ENCODE results near the gene TMEM117. TPM values are rescaled to one million over a fixed set of nuclear protein-coding genes. Genes with fewer than 3 reads are reported as not detected.

TMEM117 gene
- total RNA-seq, 1 donor, result 10.8 TPM

- DNase-seq (ENCODE audit: low read depth), result peak; percentile 55
- TF ChIP-seq, protein P1, sequence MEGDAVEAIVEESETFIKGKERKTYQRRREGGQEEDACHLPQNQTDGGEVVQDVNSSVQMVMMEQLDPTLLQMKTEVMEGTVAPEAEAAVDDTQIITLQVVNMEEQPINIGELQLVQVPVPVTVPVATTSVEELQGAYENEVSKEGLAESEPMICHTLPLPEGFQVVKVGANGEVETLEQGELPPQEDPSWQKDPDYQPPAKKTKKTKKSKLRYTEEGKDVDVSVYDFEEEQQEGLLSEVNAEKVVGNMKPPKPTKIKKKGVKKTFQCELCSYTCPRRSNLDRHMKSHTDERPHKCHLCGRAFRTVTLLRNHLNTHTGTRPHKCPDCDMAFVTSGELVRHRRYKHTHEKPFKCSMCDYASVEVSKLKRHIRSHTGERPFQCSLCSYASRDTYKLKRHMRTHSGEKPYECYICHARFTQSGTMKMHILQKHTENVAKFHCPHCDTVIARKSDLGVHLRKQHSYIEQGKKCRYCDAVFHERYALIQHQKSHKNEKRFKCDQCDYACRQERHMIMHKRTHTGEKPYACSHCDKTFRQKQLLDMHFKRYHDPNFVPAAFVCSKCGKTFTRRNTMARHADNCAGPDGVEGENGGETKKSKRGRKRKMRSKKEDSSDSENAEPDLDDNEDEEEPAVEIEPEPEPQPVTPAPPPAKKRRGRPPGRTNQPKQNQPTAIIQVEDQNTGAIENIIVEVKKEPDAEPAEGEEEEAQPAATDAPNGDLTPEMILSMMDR (IDR thresholded peaks at IDR 0.05; ENCODE audit: insufficient read depth, low read depth, low read length), result no peak
Observed at GRCh38 chr12:44385964-44386363, 550.1 kb downstream of the TMEM117 start.

GRCh38 chr12:44387581-44387980 is 551.7 kb downstream of the TMEM117 start:
- TF ChIP-seq, protein P1 (IDR thresholded peaks at IDR 0.05; ENCODE audit: insufficient read depth, low read depth, low read length), result no peak
- H3K4me3 ChIP-seq (ENCODE audit: low read depth, low read length), result no peak overlapping the region
- DNase-seq (ENCODE audit: low read depth), result no peak

More at GRCh38 chr12:44385964-44386363, 550.1 kb downstream of the TMEM117 start:
- H3K4me3 ChIP-seq (ENCODE audit: low read depth, low read length), result no peak overlapping the region

DNA sequence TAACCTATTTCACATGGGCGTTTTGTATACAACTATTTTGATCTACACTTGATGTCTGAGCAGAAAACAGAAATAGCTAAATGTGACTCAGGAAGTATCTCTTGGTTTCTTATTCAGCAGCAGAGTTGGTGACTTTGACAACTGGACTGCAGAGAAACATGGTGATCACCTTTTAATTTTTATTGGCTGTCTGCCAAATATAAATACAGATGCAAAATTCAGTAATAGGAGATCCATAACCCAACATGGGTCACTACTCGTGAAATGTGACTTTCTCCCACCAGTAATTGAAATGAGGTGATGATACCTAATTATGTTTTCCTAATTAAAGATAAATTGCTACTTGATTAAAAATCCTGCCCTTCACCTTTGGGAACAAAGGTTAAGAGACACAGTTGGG is 553.2 kb downstream of the TMEM117 start:
- TF ChIP-seq, protein P1 (IDR thresholded peaks at IDR 0.05; ENCODE audit: insufficient read depth, low read depth, low read length), result no peak
- DNase-seq (ENCODE audit: low read depth), result no peak

DNA sequence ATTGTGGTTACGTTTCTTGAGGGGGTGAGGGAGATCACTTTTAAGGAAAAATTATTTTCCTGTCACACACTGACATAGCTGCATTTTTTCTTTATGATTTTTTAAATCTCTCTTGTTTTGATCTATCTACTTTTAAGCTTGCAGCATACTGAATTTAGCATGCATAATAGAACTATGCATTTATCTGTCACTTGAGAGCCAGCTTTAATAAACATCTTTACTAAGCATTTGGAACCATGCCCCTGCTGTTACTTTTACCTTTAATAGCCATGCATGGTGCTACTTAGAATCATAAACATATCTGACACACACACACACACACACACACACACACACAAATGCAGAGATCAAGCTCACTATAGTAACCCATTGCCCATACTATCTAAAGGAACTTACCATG is 554.0 kb downstream of the TMEM117 start:
- H3K4me3 ChIP-seq (ENCODE audit: low read depth, low read length), result no peak overlapping the region
- TF ChIP-seq, protein P1 (IDR thresholded peaks at IDR 0.05; ENCODE audit: insufficient read depth, low read depth, low read length), result no peak
- no peak for DNase-seq (ENCODE audit: low read depth)

More for the DNA sequence above, 553.2 kb downstream of the TMEM117 start:
- H3K4me3 ChIP-seq (ENCODE audit: low read depth, low read length), result no peak overlapping the region

DNA sequence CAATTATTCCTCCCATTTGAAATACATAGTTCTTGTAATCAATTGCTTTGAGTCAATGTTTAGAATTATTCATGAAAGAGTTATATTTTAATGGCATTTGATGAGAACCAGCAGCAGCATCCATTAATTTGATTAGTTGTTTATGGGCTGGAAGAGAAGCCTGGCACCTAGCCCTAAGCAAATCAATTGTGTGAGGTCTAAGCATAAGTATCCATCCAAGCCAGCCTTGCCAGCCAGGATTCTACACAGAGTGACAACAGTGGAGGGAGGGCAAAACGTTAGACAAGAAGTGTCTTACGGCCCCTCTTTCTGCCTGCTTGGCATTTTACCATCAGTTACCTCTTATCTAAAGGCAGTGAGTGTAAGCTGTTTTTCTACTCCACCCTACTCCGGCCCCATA is 561.8 kb downstream of the TMEM117 start:
- DNase-seq (ENCODE audit: low read depth), result no peak
- H3K4me3 ChIP-seq (ENCODE audit: low read depth, low read length), result no peak overlapping the region
- TF ChIP-seq, protein P1 (IDR thresholded peaks at IDR 0.05; ENCODE audit: insufficient read depth, low read depth, low read length), result no peak

GRCh38 chr12:44403185-44403584 is 567.3 kb downstream of the TMEM117 start:
- H3K4me3 ChIP-seq (ENCODE audit: low read depth, low read length), result no peak overlapping the region
- TF ChIP-seq, protein P1 (IDR thresholded peaks at IDR 0.05; ENCODE audit: insufficient read depth, low read depth, low read length), result no peak
- DNase-seq (ENCODE audit: low read depth), result no peak

- DNase-seq (ENCODE audit: low read depth), result no peak
- TF ChIP-seq, protein P1 (IDR thresholded peaks at IDR 0.05; ENCODE audit: insufficient read depth, low read depth, low read length), result no peak
- H3K4me3 ChIP-seq (ENCODE audit: low read depth, low read length), result no peak overlapping the region
Observed at GRCh38 chr12:44405297-44405696, 569.4 kb downstream of the TMEM117 start.

Data from fibroblast of villous mesenchyme (primary cell).